ENCODE data around the gene SNAP47.

DNA sequence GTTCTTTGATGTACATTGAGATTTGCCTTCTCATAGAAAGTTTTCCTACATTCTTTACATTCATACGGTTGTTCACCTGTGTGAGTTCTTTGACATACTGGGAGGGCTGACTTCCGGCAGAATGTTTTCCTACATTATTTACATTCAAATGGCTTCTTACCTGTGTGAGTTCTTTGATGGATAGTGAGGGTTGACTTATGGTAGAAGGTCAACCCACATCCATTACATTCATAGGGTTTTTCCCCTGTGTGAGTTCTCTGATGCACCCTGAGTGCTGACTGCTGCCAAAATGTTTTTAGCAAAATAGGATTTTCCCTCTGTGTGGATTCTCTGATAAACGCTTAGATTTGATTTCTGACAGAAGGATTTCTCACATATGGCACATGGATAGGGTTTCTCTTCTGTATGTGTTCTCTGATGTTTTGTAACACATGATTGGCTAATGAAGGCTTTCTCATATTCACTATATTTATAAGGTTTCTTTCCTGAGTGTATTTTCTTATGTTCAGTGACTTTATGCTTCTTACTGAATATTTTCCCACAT lies 37.8 kb upstream of the SNAP47 start:
- TF ChIP-seq FOXA1 (IDR thresholded peaks at IDR 0.05) (no peak), ARNT (IDR thresholded peaks at IDR 0.05) (no peak), ELF4 (IDR thresholded peaks at IDR 0.05) (no peak), FOXM1 (IDR thresholded peaks at IDR 0.05; ENCODE audit: borderline replicate concordance) (no peak), HDGF (IDR thresholded peaks at IDR 0.05; ENCODE audit: borderline replicate concordance) (no peak), TARDBP (IDR thresholded peaks at IDR 0.05) (no peak), NFRKB (IDR thresholded peaks at IDR 0.05) (no peak), CTBP1 (IDR thresholded peaks at IDR 0.05; ENCODE audit: borderline replicate concordance) (no peak), BHLHE40 (IDR thresholded peaks at IDR 0.05; ENCODE audit: borderline replicate concordance) (no peak), SUZ12 (IDR thresholded peaks at IDR 0.05) (no peak), ZNF384 (IDR thresholded peaks at IDR 0.05) (no peak), L3MBTL2 (conservative IDR thresholded peaks at IDR 0.05) (no peak), FOXK2 (IDR thresholded peaks at IDR 0.05) (no peak)

All from HEK293T (cell line).